ENCODE results near the gene ITPRIPL1. TPM values are rescaled to one million over a fixed set of nuclear protein-coding genes. Genes with fewer than 3 reads are reported as not detected.
"Not testable (repeated sequence)": the region's sequence is repeated elsewhere in the genome, so short reads cannot be mapped to it uniquely, and the experiment has no call there.

ITPRIPL1 gene, protein sequence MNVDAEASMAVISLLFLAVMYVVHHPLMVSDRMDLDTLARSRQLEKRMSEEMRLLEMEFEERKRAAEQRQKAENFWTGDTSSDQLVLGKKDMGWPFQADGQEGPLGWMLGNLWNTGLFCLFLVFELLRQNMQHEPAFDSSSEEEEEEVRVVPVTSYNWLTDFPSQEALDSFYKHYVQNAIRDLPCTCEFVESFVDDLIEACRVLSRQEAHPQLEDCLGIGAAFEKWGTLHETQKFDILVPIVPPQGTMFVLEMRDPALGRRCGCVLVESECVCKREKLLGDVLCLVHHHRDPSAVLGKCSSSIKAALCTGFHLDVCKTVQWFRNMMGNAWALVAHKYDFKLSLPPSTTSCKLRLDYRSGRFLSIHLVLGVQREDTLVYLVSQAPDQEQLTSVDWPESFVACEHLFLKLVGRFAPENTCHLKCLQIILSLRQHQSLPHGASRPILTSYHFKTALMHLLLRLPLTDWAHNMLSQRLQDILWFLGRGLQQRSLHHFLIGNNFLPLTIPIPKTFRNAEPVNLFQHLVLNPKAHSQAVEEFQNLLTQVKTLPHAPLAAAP
- total RNA-seq = 3.7 TPM

DNA sequence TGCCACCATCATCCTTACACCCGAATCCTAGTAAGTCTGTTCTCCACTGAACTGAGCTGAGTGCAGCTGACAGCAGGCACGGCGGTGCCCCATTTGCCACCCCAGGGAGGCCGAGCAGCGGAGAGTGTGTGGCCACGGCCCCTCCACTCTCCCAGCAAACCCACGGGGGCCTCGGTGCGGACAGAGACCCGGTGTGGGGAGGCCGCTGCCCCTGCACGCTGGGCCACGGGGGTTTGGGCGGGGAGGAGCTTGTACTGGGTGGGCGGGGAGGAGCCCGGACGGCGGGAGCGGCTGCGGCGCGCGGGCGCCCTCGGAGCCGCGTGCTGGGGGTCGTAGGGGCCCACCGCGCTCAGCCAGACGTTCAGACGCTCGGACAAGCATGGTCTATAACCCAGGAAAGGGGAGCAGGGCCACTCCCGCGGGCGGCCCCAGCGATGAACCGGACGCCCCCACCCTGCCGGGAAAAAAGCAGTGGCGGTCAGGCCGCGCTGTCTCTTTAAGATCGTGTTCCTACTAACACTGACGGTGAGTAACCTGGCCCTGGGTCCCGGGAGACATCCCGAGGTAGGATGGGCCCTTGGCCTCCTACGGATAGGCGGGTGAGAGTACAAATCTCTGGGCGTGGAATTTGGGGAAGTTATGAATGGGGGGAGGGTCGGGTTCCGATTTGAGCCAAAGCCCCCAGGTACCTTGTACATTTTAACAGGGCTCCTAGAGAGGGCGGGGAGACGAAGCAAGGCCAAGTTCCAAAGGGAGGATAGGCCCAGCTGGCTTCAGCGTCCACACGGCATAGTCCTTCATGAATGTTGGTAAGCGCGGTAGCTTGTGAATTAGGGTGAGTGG, at the start of gene ITPRIPL1:
TSS of gene ITPRIPL1 (plus strand) at position 277 of the 843 bp plus-strand sequence. CDS start at position 800, 523 bp downstream.
- Histone ChIP-seq H3K9me3 (ENCODE audit: control insufficient read depth in 3 of 3, low read length in 3 of 3) (no peaks in the 10 kb centered on the region), H3K4me3 (ENCODE audit: low read length in 3 of 3) (peak within 1 kb of the TSS; percentile 62 to 68 (median 64)), H3K9ac (ENCODE audit: low read depth in 1 of 3, low read length in 3 of 3) (peak within 1 kb of the TSS in 2 of 3 donors; percentile 56 to 70), H3K36me3 (ENCODE audit: control insufficient read depth in 3 of 3, insufficient read depth in 3 of 3, low read length in 3 of 3) (no peaks in the 10 kb centered on the region), H3K27ac (ENCODE audit: low read depth, low read length) (no peak within 1 kb of the TSS), H3K4me1 (ENCODE audit: control insufficient read depth in 3 of 3, insufficient read depth in 3 of 3, low read length in 3 of 3) (peaks cover 18 to 29% (median 21%) of the 10 kb centered on the region in 3 donors), H3K27me3 (ENCODE audit: control insufficient read depth in 3 of 3, insufficient read depth in 3 of 3, low read length in 3 of 3) (peaks cover 31 to 58% (median 43%) of the 10 kb centered on the region in 3 donors)

DNA sequence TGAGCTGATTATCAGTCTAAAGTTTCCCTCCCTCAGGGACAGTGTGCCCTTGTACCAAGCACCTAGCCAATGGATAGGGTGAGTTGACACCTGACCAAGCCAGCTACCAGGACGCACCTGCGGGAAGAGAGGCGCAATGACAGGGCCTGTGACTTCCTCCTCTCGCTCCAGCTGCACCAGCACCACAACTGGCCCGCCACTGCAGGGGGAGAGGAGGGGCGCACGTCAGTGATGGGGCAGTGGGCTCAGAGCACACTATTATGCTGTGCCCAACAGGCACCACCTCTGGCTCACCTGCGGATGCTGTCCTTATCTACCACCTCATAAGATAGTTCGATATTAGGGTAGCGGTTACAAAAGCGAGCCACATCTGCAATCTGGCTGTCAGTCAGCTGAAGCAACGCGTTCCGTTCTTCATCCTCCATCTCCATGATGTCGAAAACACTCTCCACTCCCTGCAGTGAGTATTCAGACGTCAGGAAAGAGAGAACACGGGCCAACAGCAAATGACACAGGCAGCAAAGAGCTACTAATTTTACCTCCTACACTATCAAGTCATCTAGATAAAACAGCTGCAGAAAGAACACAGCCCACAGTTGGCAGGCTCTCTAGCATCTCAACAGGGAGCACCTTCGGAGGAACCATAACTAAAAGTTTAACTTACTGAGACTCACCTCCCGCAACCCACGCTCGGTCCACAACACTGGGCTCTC, 48.2 kb upstream of the ITPRIPL1 start:
- Histone ChIP-seq H3K9ac (ENCODE audit: low read depth in 1 of 3, low read length in 3 of 3) (no peak overlapping the region), H3K27ac (ENCODE audit: low read depth, low read length) (no peak overlapping the region), H3K36me3 (ENCODE audit: control insufficient read depth in 3 of 3, insufficient read depth in 3 of 3, low read length in 3 of 3) (peaks cover 57 to 70% (median 62%) of the 10 kb centered on the region in 3 donors), H3K4me3 (ENCODE audit: low read length in 3 of 3) (no peak overlapping the region), H3K27me3 (ENCODE audit: control insufficient read depth in 3 of 3, insufficient read depth in 3 of 3, low read length in 3 of 3) (no peaks in the 10 kb centered on the region), H3K9me3 (ENCODE audit: control insufficient read depth in 3 of 3, low read length in 3 of 3) (no peaks in the 10 kb centered on the region), H3K4me1 (ENCODE audit: control insufficient read depth in 3 of 3, insufficient read depth in 3 of 3, low read length in 3 of 3) (no peaks in the 10 kb centered on the region)

DNA sequence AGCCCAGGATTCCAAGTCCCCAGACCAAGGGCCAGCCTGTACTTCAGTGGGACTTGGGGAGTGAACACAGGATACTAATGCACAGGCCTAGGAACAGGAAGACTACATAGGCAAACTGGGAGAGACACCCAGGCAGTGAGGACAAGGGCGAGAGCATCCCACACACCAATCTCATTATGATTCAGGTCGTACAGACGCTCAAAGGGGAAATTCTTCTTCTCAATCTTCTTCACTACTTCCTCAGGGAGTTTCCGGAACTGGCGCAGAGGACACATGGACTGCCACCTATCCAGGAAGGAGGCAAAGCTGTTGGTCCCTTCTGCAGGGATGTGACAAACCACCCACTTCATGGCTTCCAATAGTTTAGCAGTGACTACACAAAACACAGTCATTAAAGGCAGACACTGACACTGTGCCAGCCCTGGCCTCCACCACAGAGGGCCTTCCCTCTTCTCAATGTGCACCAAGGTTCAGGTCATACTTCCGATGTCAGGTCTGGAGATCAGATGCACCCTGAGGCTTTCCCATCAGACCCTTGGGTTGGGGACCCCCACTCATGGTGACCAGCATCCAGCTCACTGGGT, 37.8 kb upstream of the ITPRIPL1 start:
- Histone ChIP-seq H3K4me1 (ENCODE audit: control insufficient read depth in 3 of 3, insufficient read depth in 3 of 3, low read length in 3 of 3) (no peaks in the 10 kb centered on the region), H3K4me3 (ENCODE audit: low read length in 3 of 3) (no peak overlapping the region), H3K36me3 (ENCODE audit: control insufficient read depth in 3 of 3, insufficient read depth in 3 of 3, low read length in 3 of 3) (peaks cover 95 to 99% (median 98%) of the 10 kb centered on the region in 3 donors), H3K9me3 (ENCODE audit: control insufficient read depth in 3 of 3, low read length in 3 of 3) (no peaks in the 10 kb centered on the region), H3K27ac (ENCODE audit: low read depth, low read length) (no peak overlapping the region), H3K27me3 (ENCODE audit: control insufficient read depth in 3 of 3, insufficient read depth in 3 of 3, low read length in 3 of 3) (no peaks in the 10 kb centered on the region), H3K9ac (ENCODE audit: low read depth in 1 of 3, low read length in 3 of 3) (no peak overlapping the region)

DNA sequence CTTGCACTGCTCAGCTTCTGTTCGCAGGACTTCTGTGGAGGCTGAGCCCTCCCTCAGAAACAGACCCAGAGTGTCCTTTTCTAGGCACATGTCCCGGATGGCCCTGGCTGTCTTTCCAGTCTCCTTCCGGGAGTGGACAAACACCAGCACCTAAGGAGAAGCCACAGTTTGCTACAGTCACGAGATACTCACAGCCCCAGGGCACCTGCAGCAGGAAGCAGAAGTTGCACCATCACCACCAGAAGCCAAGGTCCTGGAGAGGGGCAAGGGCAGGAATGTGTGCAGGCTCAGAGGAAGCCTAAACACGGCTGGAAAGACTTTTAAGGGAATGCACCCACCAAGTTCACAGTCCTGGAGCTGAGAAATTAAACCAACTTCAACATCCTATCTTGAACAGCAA, 33.4 kb upstream of the ITPRIPL1 start:
- H3K27ac ChIP-seq (ENCODE audit: low read depth, low read length) = no peak overlapping the region
- no peak overlapping the region for H3K9ac ChIP-seq (ENCODE audit: low read depth in 1 of 3, low read length in 3 of 3)
- no peaks in the 10 kb centered on the region for H3K27me3 ChIP-seq (ENCODE audit: control insufficient read depth in 3 of 3, insufficient read depth in 3 of 3, low read length in 3 of 3)
- H3K4me1 ChIP-seq (ENCODE audit: control insufficient read depth in 3 of 3, insufficient read depth in 3 of 3, low read length in 3 of 3) = no peaks in the 10 kb centered on the region
- H3K9me3 ChIP-seq (ENCODE audit: control insufficient read depth in 3 of 3, low read length in 3 of 3) = no peaks in the 10 kb centered on the region
- peaks cover 87 to 98% (median 96%) of the 10 kb centered on the region in 3 donors for H3K36me3 ChIP-seq (ENCODE audit: control insufficient read depth in 3 of 3, insufficient read depth in 3 of 3, low read length in 3 of 3)
- no peak overlapping the region for H3K4me3 ChIP-seq (ENCODE audit: low read length in 3 of 3)

DNA sequence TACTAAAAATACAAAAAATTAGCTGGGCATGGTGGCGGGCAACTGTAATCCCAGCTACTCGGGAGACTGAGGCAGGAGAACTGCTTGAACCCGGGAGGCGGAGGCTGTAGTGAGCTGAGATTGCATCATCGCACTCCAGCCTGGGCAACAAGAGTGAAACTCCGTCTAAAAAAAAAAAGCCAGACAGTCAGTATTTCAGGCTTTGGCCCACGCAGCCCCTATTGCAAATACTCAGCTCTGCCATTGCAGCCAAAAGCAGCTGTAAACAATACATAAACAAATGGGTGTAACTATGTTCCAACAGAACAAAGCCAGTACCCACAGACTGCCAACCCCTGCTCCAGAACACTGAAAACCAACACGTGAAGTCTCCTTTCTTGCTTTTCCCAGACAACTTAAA, 30.8 kb upstream of the ITPRIPL1 start:
- not testable (repeated sequence) for H3K9me3 ChIP-seq (ENCODE audit: control insufficient read depth in 3 of 3, low read length in 3 of 3); H3K4me3 ChIP-seq (ENCODE audit: low read length in 3 of 3); H3K27me3 ChIP-seq (ENCODE audit: control insufficient read depth in 3 of 3, insufficient read depth in 3 of 3, low read length in 3 of 3); H3K27ac ChIP-seq (ENCODE audit: low read depth, low read length); H3K4me1 ChIP-seq (ENCODE audit: control insufficient read depth in 3 of 3, insufficient read depth in 3 of 3, low read length in 3 of 3); H3K9ac ChIP-seq (ENCODE audit: low read depth in 1 of 3, low read length in 3 of 3)
- H3K36me3 ChIP-seq (ENCODE audit: control insufficient read depth in 3 of 3, insufficient read depth in 3 of 3, low read length in 3 of 3) = peaks cover 86 to 98% (median 96%) of the 10 kb centered on the region in 3 donors

DNA sequence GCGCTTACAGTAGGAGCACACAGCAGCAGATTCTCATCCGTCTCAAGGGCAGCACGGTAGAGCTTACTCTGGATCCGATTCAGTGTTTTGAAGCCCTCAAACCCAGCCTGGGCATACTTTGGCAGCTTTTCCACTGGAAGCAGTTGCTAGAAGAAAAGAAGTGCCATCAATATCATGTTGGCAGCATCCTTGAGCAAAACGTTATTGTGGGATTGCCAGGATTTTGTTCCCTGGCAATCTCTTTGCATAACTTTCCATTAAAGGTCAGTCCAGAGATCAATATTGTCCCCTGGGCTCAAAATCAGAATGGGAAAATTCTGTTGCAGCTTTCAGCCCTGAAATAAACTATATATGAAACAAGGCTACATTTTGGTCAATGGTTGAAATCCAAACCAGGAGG, 28.2 kb upstream of the ITPRIPL1 start:
- Histone ChIP-seq H3K36me3 (ENCODE audit: control insufficient read depth in 3 of 3, insufficient read depth in 3 of 3, low read length in 3 of 3) (peaks cover 79 to 94% (median 93%) of the 10 kb centered on the region in 3 donors), H3K9ac (ENCODE audit: low read depth in 1 of 3, low read length in 3 of 3) (no peak overlapping the region), H3K4me1 (ENCODE audit: control insufficient read depth in 3 of 3, insufficient read depth in 3 of 3, low read length in 3 of 3) (no peaks in the 10 kb centered on the region), H3K27ac (ENCODE audit: low read depth, low read length) (no peak overlapping the region), H3K9me3 (ENCODE audit: control insufficient read depth in 3 of 3, low read length in 3 of 3) (no peaks in the 10 kb centered on the region), H3K4me3 (ENCODE audit: low read length in 3 of 3) (no peak overlapping the region), H3K27me3 (ENCODE audit: control insufficient read depth in 3 of 3, insufficient read depth in 3 of 3, low read length in 3 of 3) (no peaks in the 10 kb centered on the region)

DNA sequence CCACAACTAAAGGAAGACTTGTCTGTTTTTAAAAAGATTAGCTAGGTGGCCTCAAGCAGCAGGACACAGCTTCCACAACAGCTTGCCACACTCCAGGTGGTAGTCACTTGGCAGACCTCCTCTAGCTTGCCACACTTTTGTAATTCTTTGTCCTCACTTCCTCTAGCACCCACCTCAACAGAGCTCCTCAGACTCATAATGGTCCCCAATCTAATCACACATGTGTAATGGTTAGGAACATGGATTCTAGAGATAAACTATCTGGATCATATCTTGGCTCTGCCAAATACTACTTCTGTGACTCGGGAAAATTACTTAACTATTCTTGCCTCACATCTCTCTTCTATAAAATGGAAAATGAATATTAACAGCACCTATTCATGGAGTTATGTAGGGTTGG, 23.3 kb upstream of the ITPRIPL1 start:
- Histone ChIP-seq H3K9me3 (ENCODE audit: control insufficient read depth in 3 of 3, low read length in 3 of 3) (no peaks in the 10 kb centered on the region), H3K4me3 (ENCODE audit: low read length in 3 of 3) (no peak overlapping the region), H3K27ac (ENCODE audit: low read depth, low read length) (no peak overlapping the region), H3K4me1 (ENCODE audit: control insufficient read depth in 3 of 3, insufficient read depth in 3 of 3, low read length in 3 of 3) (peaks cover 14 to 28% (median 16%) of the 10 kb centered on the region in 3 donors), H3K27me3 (ENCODE audit: control insufficient read depth in 3 of 3, insufficient read depth in 3 of 3, low read length in 3 of 3) (no peaks in the 10 kb centered on the region), H3K36me3 (ENCODE audit: control insufficient read depth in 3 of 3, insufficient read depth in 3 of 3, low read length in 3 of 3) (peaks cover 60 to 69% (median 66%) of the 10 kb centered on the region in 3 donors), H3K9ac (ENCODE audit: low read depth in 1 of 3, low read length in 3 of 3) (no peak overlapping the region)

DNA sequence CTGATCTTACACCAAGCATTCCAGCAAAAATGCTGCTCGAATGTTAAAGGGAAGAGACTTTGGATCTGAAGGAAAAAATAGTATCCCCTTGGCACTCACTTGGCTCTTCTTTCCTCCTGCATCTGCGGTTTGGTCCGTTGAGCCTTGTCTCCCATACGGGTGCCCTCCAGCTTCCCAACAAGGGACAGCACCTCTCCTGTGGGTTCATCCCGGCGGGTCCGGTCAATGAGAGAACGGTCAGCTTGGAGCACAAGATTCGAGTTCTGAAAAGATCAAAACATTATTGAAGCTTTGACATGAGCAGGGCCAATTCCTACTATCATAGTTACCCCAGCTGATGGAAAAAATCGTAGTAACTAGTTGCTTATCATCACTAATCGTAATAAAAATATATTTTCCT, 20.5 kb upstream of the ITPRIPL1 start:
- H3K9me3 ChIP-seq (ENCODE audit: control insufficient read depth in 3 of 3, low read length in 3 of 3) = no peaks in the 10 kb centered on the region
- H3K36me3 ChIP-seq (ENCODE audit: control insufficient read depth in 3 of 3, insufficient read depth in 3 of 3, low read length in 3 of 3) = peaks cover 33 to 41% (median 39%) of the 10 kb centered on the region in 3 donors
- no peaks in the 10 kb centered on the region for H3K27me3 ChIP-seq (ENCODE audit: control insufficient read depth in 3 of 3, insufficient read depth in 3 of 3, low read length in 3 of 3)
- peaks cover 14 to 28% (median 16%) of the 10 kb centered on the region in 3 donors for H3K4me1 ChIP-seq (ENCODE audit: control insufficient read depth in 3 of 3, insufficient read depth in 3 of 3, low read length in 3 of 3)
- H3K9ac ChIP-seq (ENCODE audit: low read depth in 1 of 3, low read length in 3 of 3) = peak overlapping the region; percentile 93 to 98 (median 96)
- no peak overlapping the region for H3K27ac ChIP-seq (ENCODE audit: low read depth, low read length)
- peak overlapping the region; percentile 97 to 100 (median 100) for H3K4me3 ChIP-seq (ENCODE audit: low read length in 3 of 3)
